Body of pancreas (tissue), 4 donors: ENCODE results near the gene ALDH1A3.

ENCODE experiments used
- POLR2A ChIP-seq, 3 donors: fragments of 450-650 bp; IDR thresholded peaks; one replicate each; pipeline ENCODE4 v1.6.1; 2016; ENCODE audit warnings: antibody characterized with exemption in 3 of 3, mild to moderate bottlenecking in 2 of 3
- TF ChIP-seq, protein P1 (sequence below), 7 experiments: fragments of 450-650 bp in 4 of 7; fragments of 200-600 bp in 3 of 7; sonication (generic) in 3 of 7; IDR thresholded peaks; one replicate each; pipeline ENCODE4 v1.5.1; 2016 to 2019; ENCODE audit warnings: antibody characterized with exemption in 7 of 7

DNA sequence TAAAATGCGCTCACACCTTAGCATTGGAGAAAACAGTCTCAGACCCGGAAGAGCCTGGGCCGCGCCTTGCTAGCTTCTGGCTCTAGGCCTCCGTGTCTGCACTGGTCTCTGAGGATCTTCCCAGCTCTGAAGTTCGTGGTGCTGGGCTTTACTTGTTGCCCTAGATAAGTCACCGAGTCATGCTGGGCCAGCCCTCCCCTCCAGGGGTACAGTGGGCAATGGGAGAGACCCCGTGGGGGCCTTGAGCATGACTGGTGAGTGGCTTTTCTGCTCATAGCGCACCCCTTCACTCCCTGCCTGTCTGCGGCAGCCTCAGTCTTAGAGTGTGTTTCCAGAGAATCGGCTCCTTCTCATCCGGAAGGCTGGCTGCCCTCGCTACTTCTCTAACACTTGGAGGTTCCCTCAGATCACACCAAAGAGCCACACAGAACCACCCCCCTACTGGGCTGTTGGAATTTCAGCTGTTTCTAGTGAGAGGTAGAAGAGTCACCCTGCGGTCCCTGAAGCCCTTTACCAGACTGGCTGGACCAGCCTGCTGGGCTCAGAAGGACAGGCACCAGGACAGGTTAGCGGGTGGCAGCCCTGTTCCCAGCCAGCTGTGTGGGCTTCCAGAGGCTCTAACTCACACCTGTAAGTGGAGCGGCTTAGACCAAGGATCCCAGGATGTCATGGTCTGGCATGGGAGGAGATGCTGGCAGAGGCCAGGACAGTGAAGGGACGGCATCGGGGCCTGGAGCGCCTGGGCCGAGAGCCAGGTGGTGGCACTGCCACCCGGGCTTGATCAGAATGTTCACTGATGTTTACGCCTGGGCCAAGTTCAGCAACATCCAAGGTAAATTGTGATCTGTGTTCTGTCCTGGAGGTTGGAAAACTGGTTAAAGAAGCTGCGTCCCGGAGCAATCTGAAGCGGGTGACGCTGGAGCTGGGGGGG is 17.9 kb downstream of the ALDH1A3 start:
- TF ChIP-seq, protein P1, sequence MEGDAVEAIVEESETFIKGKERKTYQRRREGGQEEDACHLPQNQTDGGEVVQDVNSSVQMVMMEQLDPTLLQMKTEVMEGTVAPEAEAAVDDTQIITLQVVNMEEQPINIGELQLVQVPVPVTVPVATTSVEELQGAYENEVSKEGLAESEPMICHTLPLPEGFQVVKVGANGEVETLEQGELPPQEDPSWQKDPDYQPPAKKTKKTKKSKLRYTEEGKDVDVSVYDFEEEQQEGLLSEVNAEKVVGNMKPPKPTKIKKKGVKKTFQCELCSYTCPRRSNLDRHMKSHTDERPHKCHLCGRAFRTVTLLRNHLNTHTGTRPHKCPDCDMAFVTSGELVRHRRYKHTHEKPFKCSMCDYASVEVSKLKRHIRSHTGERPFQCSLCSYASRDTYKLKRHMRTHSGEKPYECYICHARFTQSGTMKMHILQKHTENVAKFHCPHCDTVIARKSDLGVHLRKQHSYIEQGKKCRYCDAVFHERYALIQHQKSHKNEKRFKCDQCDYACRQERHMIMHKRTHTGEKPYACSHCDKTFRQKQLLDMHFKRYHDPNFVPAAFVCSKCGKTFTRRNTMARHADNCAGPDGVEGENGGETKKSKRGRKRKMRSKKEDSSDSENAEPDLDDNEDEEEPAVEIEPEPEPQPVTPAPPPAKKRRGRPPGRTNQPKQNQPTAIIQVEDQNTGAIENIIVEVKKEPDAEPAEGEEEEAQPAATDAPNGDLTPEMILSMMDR (IDR thresholded peaks at IDR 0.05): no peak
- no peak for TF ChIP-seq POLR2A (IDR thresholded peaks at IDR 0.05)
